PC-9 (cell line): Measurements from ENCODE around the gene DHX30.

ENCODE experiments used
- EZH2 ChIP-seq: fragments of 200-600 bp; sonication (generic); IDR thresholded peaks from 2 replicates; pipeline ENCODE4 v1.8.0; 2017; ENCODE audit warnings: antibody characterized with exemption, low read depth
- TF ChIP-seq, protein P1 (sequence below): fragments of 200-600 bp; sonication (generic); conservative IDR thresholded peaks from 2 replicates; pipeline ENCODE4 v1.6.1; 2017; ENCODE audit warnings: mixed run types, antibody characterized with exemption, mild to moderate bottlenecking, moderate library complexity

- TF ChIP-seq, protein P1, sequence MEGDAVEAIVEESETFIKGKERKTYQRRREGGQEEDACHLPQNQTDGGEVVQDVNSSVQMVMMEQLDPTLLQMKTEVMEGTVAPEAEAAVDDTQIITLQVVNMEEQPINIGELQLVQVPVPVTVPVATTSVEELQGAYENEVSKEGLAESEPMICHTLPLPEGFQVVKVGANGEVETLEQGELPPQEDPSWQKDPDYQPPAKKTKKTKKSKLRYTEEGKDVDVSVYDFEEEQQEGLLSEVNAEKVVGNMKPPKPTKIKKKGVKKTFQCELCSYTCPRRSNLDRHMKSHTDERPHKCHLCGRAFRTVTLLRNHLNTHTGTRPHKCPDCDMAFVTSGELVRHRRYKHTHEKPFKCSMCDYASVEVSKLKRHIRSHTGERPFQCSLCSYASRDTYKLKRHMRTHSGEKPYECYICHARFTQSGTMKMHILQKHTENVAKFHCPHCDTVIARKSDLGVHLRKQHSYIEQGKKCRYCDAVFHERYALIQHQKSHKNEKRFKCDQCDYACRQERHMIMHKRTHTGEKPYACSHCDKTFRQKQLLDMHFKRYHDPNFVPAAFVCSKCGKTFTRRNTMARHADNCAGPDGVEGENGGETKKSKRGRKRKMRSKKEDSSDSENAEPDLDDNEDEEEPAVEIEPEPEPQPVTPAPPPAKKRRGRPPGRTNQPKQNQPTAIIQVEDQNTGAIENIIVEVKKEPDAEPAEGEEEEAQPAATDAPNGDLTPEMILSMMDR: no peak
- TF ChIP-seq EZH2: no peak
These were observed 62.3 kb downstream of the DHX30 start for GRCh38 chr3:47865192-47865591.
